ENCODE data around the gene CEP104.

CEP104 gene

GRCh38 chr1:3856923-3857790 is at the start of gene CEP104, which contains the start of gene DFFB:
Gene CEP104, minus strand, starts transcription at chr1:3857211. Its CDS starts 4,804 bp downstream, at chr1:3852407.
Gene DFFB, plus strand, starts transcription at chr1:3857476. Its CDS starts 128 bp downstream, at chr1:3857604.
- peak; percentile 99 for DNase-seq

GRCh38 chr1:3906672-3907020 is 49.6 kb upstream of the CEP104 start:
- DNase-seq, result no peak

- no peak for DNase-seq
Measured at GRCh38 chr1:3905953-3906671, 49.1 kb upstream of the CEP104 start.

- no peak for DNase-seq
Measured at GRCh38 chr1:3905266-3905952, 48.4 kb upstream of the CEP104 start.

GRCh38 chr1:3904843-3905185 is 47.8 kb upstream of the CEP104 start:
- no peak for DNase-seq

GRCh38 chr1:3904006-3904842 is 47.2 kb upstream of the CEP104 start:
- peak; percentile 36 for DNase-seq

GRCh38 chr1:3903141-3904005 is 46.4 kb upstream of the CEP104 start:
- peak; percentile 78 for DNase-seq

- DNase-seq, result peak; percentile 69
Measured at GRCh38 chr1:3902571-3903091, 45.6 kb upstream of the CEP104 start.

- no peak for DNase-seq
Measured at GRCh38 chr1:3902111-3902511, 45.1 kb upstream of the CEP104 start.

GRCh38 chr1:3900969-3901529 is 44.0 kb upstream of the CEP104 start:
- DNase-seq, result peak; percentile 11

- peak; percentile 99 for DNase-seq
Measured at GRCh38 chr1:3900150-3900968, 43.3 kb upstream of the CEP104 start, which contains the start of gene C1orf174. Gene C1orf174, minus strand, starts transcription at chr1:3900272. Its CDS starts 86 bp downstream, at chr1:3900186.

- DNase-seq, result no peak
Measured at GRCh38 chr1:3899754-3900149, 42.7 kb upstream of the CEP104 start.

- peak; percentile 24 for DNase-seq
Measured at GRCh38 chr1:3898994-3899753, 42.2 kb upstream of the CEP104 start.

- DNase-seq, result no peak
Measured at GRCh38 chr1:3898475-3898735, 41.4 kb upstream of the CEP104 start.

- DNase-seq, result no peak
Measured at GRCh38 chr1:3896396-3897000, 39.5 kb upstream of the CEP104 start.

- no peak for DNase-seq
Measured at GRCh38 chr1:3895951-3896325, 38.9 kb upstream of the CEP104 start.

GRCh38 chr1:3895279-3895950 is 38.4 kb upstream of the CEP104 start:
- no peak for DNase-seq

- no peak for DNase-seq
Measured at GRCh38 chr1:3894626-3895278, 37.7 kb upstream of the CEP104 start.

All from DMS79 treated with DMSO at 0.1 percent for 48 hours (cell line).